HG03342 (cell line): ENCODE results near the gene ZBTB39.
"Not testable (repeated sequence)": the region's sequence is repeated elsewhere in the genome, so short reads cannot be mapped to it uniquely, and the experiment has no call there.

Source experiments
- ATAC-seq: cut with Tn5 transposase; IDR thresholded peaks from one replicate; pipeline ENCODE4 v1.9.1; 2021; ENCODE audit warnings: mild to moderate bottlenecking, moderate library complexity; ENCODE audit not compliant: unreplicated experiment

ZBTB39 gene

GRCh38 chr12:56982578-56983236 lies 23.6 kb downstream of the ZBTB39 start:
- not testable (repeated sequence) for ATAC-seq

- no peak for ATAC-seq
Observed at GRCh38 chr12:56980941-56981530, 25.3 kb downstream of the ZBTB39 start.

- no peak for ATAC-seq
Observed at GRCh38 chr12:56980268-56980667, 26.1 kb downstream of the ZBTB39 start.

GRCh38 chr12:56979628-56980027 lies 26.7 kb downstream of the ZBTB39 start:
- ATAC-seq, result no peak

GRCh38 chr12:56978397-56979138 lies 27.8 kb downstream of the ZBTB39 start:
- no peak for ATAC-seq

GRCh38 chr12:56977361-56977760 lies 29.0 kb downstream of the ZBTB39 start:
- not testable (repeated sequence) for ATAC-seq

GRCh38 chr12:56974224-56974623 lies 32.1 kb downstream of the ZBTB39 start:
- ATAC-seq, result not testable (repeated sequence)

GRCh38 chr12:56968910-56969309 lies 37.4 kb downstream of the ZBTB39 start:
- ATAC-seq, result not testable (repeated sequence)

GRCh38 chr12:56965997-56966642 lies 40.2 kb downstream of the ZBTB39 start:
- not testable (repeated sequence) for ATAC-seq

GRCh38 chr12:56965124-56965523 lies 41.2 kb downstream of the ZBTB39 start:
- ATAC-seq, result not testable (repeated sequence)

- not testable (repeated sequence) for ATAC-seq
Observed at GRCh38 chr12:56963557-56963956, 42.8 kb downstream of the ZBTB39 start.

GRCh38 chr12:56962247-56962646 lies 44.1 kb downstream of the ZBTB39 start:
- ATAC-seq, result not testable (repeated sequence)

GRCh38 chr12:56958422-56958821 lies 47.9 kb downstream of the ZBTB39 start:
- ATAC-seq, result no peak

GRCh38 chr12:56957229-56958052 lies 48.9 kb downstream of the ZBTB39 start, which contains the start of gene RDH16:
Gene RDH16 (minus strand): TSS chr12:56957608. CDS start chr12:56957462, 146 bp downstream.
- ATAC-seq, result no peak

GRCh38 chr12:56955631-56956256 lies 50.6 kb downstream of the ZBTB39 start:
- no peak for ATAC-seq

- ATAC-seq, result no peak
Observed at GRCh38 chr12:56954958-56955355, 51.4 kb downstream of the ZBTB39 start.

- ATAC-seq, result no peak
Observed at GRCh38 chr12:56954057-56954957, 52.0 kb downstream of the ZBTB39 start.

- no peak for ATAC-seq
Observed at GRCh38 chr12:56953314-56953713, 53.0 kb downstream of the ZBTB39 start.
